Ascending aorta (tissue), 2 donors: ENCODE measurements around the gene LRP8. TPM values are rescaled to one million over a fixed set of nuclear protein-coding genes. Genes with fewer than 3 reads are reported as not detected.

Experiments used
- DNase-seq, 2 donors: peaks; one replicate each; pipeline ENCODE4 v3.0.0-alpha.2; 2019; ENCODE audit warnings: low spot score in 2 of 2
- H3K27ac ChIP-seq, 2 donors: fragments of 200-600 bp; sonication (generic); one replicate each; pipeline ENCODE4 v1.5.1; 2016 to 2017; ENCODE audit warnings: mild to moderate bottlenecking in 1 of 2
- H3K27me3 ChIP-seq: fragments of 200-600 bp; sonication (generic); one replicate; pipeline ENCODE4 v1.5.1; 2017
- H3K36me3 ChIP-seq, 2 donors: fragments of 200-600 bp; sonication (generic); one replicate each; pipeline ENCODE4 v1.5.1; 2016
- H3K4me1 ChIP-seq, 2 donors: fragments of 200-600 bp; sonication (generic); one replicate each; pipeline ENCODE4 v1.5.1; 2016 to 2017; ENCODE audit warnings: mild to moderate bottlenecking in 1 of 2
- H3K4me3 ChIP-seq, 2 donors: fragments of 200-600 bp; sonication (generic); one replicate each; pipeline ENCODE4 v1.5.1; 2016 to 2017; ENCODE audit warnings: mild to moderate bottlenecking in 1 of 2
- H3K9me3 ChIP-seq, 2 donors: fragments of 200-600 bp; sonication (generic); one replicate each; pipeline ENCODE4 v1.5.1; 2016
- intact Hi-C: fragments of 100-400 bp; cut with DNase I; formaldehyde crosslinking; loops from one replicate; pipeline ENCODE4 v1.15.1; 2023
- total RNA-seq: library from RNA; depleted of rRNA; stranded (reverse); fragments of >200 nt; gene quantifications from one replicate; pipeline ENCODE4 v1.1.0, GENCODE V29; 2016
- TF ChIP-seq, protein P1 (sequence below), 3 experiments: fragments of 200-600 bp in 2 of 3; fragments of 450-650 bp in 1 of 3; sonication (generic) in 2 of 3; IDR thresholded peaks; one replicate each; pipeline ENCODE4 v1.5.1; 2016 to 2019; ENCODE audit warnings: antibody characterized with exemption in 3 of 3, mild to moderate bottlenecking in 1 of 3, moderate library complexity in 1 of 3

The LRP8 gene
- total RNA-seq, 1 donor from 2014 or later = 10.0 TPM

DNA sequence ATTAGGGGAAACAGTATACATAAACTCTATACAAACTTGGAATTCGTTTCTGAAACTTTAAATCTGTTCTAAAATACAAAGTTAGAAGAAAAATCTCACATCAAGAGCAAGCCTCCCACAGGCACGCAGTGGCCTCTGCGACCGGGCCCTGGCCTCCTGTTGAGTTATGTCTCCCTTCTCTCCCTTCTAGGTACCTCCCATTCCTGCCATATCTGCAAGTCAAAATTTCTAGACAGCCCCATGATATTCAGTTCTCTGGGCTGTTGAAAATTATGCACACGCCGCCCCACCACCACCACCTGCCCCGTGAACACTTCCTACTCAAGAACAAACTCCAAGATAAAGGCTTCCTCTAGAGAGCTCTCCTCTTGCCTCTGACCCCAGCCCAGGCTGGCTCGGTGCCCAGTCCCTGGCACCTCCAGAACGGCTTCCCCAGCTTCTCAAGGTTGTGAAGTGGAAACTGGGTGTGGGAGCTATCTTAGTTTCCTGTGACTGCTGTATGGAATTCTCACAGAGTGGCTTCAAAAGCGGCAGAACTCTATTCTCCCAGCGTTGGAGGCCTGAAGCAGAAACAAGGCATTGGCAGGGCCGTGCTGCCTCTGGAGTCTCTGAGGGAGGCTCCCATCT is 37.7 kb upstream of the LRP8 start:
- intact Hi-C loops = no loop called here
- H3K27me3 ChIP-seq = no peaks in the 10 kb centered on the region
- no peaks in the 10 kb centered on the region for H3K4me1 ChIP-seq
- H3K27ac ChIP-seq = no peak overlapping the region
- H3K36me3 ChIP-seq = no peaks in the 10 kb centered on the region
- no peaks in the 10 kb centered on the region for H3K9me3 ChIP-seq
- TF ChIP-seq, protein P1, sequence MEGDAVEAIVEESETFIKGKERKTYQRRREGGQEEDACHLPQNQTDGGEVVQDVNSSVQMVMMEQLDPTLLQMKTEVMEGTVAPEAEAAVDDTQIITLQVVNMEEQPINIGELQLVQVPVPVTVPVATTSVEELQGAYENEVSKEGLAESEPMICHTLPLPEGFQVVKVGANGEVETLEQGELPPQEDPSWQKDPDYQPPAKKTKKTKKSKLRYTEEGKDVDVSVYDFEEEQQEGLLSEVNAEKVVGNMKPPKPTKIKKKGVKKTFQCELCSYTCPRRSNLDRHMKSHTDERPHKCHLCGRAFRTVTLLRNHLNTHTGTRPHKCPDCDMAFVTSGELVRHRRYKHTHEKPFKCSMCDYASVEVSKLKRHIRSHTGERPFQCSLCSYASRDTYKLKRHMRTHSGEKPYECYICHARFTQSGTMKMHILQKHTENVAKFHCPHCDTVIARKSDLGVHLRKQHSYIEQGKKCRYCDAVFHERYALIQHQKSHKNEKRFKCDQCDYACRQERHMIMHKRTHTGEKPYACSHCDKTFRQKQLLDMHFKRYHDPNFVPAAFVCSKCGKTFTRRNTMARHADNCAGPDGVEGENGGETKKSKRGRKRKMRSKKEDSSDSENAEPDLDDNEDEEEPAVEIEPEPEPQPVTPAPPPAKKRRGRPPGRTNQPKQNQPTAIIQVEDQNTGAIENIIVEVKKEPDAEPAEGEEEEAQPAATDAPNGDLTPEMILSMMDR (IDR thresholded peaks at IDR 0.05) = no peak
- no peak overlapping the region for H3K4me3 ChIP-seq
- DNase-seq = peak in 1 of 2 donors; percentile 38

DNA sequence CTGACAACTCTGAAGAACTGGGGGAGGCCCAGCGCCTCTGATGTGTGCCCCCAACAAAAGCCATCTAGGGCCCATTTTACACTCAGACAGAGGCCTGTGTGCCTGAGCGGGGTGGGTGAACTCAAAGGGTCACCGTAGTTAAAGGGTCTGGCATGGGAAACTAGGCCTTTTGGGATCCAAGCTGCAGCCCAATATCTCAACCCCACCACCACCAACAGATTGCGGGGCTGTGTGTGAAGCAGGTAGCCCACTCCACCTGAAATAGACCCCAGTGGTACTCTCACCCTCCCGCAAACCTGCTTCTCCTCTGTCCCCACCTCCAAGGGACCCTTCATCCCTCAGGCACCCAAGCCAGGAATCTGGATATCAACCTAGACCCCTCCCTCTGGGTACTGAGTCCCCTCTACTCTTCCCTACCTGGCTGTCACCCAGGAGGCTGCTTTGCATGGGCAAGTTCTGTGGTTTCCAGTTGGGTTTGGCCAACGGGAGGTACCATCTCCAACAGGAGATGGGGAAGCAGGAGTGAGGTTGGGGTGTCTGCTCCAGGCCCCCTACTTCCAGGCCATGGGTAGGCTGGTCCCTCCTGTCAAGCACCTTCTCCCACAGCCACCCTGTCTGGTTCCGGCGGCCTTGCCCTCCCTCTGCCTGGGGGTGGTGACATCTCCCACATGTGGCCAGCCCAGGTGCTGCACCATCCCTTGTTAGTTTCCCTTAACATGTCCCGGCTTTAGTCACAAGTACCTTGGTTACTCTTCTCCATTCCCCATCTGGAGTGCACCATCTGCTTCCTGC is 35.2 kb upstream of the LRP8 start:
- peaks cover 0 to 6% of the 10 kb centered on the region in 2 donors for H3K9me3 ChIP-seq
- H3K36me3 ChIP-seq = no peaks in the 10 kb centered on the region
- TF ChIP-seq, protein P1 (IDR thresholded peaks at IDR 0.05) = no peak
- H3K4me1 ChIP-seq = no peaks in the 10 kb centered on the region
- no peaks in the 10 kb centered on the region for H3K27me3 ChIP-seq
- no peak overlapping the region for H3K27ac ChIP-seq
- DNase-seq = peak in 1 of 2 donors; percentile 40
- no peak overlapping the region for H3K4me3 ChIP-seq
- intact Hi-C loops = no loop called here

- TF ChIP-seq, protein P1 (IDR thresholded peaks at IDR 0.05) = no peak
- no peak for DNase-seq
- H3K4me1 ChIP-seq = no peaks in the 10 kb centered on the region
- no peak overlapping the region for H3K27ac ChIP-seq
- H3K9me3 ChIP-seq = peaks cover 0 to 14% of the 10 kb centered on the region in 2 donors
- H3K4me3 ChIP-seq = no peak overlapping the region
- H3K36me3 ChIP-seq = no peaks in the 10 kb centered on the region
- intact Hi-C loops = no loop called here
- no peaks in the 10 kb centered on the region for H3K27me3 ChIP-seq
Observed at GRCh38 chr1:53362270-53362669, 34.4 kb upstream of the LRP8 start.

- DNase-seq = peak in 1 of 2 donors; percentile 45
- H3K27me3 ChIP-seq = no peaks in the 10 kb centered on the region
- no peak overlapping the region for H3K27ac ChIP-seq
- intact Hi-C loops = no loop called here
- H3K9me3 ChIP-seq = peaks cover 0 to 21% of the 10 kb centered on the region in 2 donors
- no peak overlapping the region for H3K4me3 ChIP-seq
- no peaks in the 10 kb centered on the region for H3K4me1 ChIP-seq
- TF ChIP-seq, protein P1 (IDR thresholded peaks at IDR 0.05) = no peak
- H3K36me3 ChIP-seq = no peaks in the 10 kb centered on the region
Observed at GRCh38 chr1:53361541-53361961, 33.7 kb upstream of the LRP8 start.

DNA sequence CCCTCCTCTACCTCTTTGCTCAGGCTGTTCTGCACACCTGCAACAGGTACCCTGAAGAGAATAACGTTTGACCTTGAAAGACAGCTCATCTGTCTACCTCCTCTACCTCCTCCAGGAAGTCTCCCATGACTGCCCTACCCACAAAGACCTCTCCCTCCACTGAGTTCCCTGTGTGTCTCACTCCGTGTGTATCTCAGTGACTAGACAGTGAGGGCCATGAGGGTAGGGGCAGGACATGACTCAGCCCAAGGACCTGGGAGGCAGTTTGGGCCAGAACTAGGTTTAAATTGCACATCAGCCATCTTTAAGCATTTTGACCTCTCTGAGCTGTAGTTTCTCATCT is 32.0 kb upstream of the LRP8 start:
- peak in 1 of 2 donors; percentile 31 for DNase-seq
- intact Hi-C loops = no loop called here
- TF ChIP-seq, protein P1 (IDR thresholded peaks at IDR 0.05) = no peak
- no peaks in the 10 kb centered on the region for H3K36me3 ChIP-seq
- no peak overlapping the region for H3K4me3 ChIP-seq
- H3K9me3 ChIP-seq = peaks cover 0 to 30% of the 10 kb centered on the region in 2 donors
- no peaks in the 10 kb centered on the region for H3K4me1 ChIP-seq
- no peaks in the 10 kb centered on the region for H3K27me3 ChIP-seq
- H3K27ac ChIP-seq = no peak overlapping the region
